Adrenal gland (tissue), 5 donors: ENCODE results near the gene TFAP2E.
A peak's percentile ranks its signal among the peaks of the same experiment; 100 is the strongest.

Experiments
- CTCF ChIP-seq, 6 experiments: fragments of 450-650 bp in 4 of 6; fragments of 200-600 bp in 2 of 6; sonication (generic) in 1 of 6; IDR thresholded peaks; 1 replicate in 5 of 6; 2 replicates in 1 of 6; pipeline versions ENCODE4 v1.5.1 to v1.8.0; 2016 to 2021; ENCODE audit warnings: antibody characterized with exemption in 6 of 6, mild to moderate bottlenecking in 2 of 6, moderate library complexity in 1 of 6
- POLR2A ChIP-seq, 2 donors: fragments of 450-650 bp; IDR thresholded peaks; one replicate each; pipeline ENCODE4 v1.6.1; 2017; ENCODE audit warnings: antibody characterized with exemption in 2 of 2, mild to moderate bottlenecking in 2 of 2, moderate library complexity in 1 of 2
- donor health status: DM: no; HTN: no; CAD: no.

DNA sequence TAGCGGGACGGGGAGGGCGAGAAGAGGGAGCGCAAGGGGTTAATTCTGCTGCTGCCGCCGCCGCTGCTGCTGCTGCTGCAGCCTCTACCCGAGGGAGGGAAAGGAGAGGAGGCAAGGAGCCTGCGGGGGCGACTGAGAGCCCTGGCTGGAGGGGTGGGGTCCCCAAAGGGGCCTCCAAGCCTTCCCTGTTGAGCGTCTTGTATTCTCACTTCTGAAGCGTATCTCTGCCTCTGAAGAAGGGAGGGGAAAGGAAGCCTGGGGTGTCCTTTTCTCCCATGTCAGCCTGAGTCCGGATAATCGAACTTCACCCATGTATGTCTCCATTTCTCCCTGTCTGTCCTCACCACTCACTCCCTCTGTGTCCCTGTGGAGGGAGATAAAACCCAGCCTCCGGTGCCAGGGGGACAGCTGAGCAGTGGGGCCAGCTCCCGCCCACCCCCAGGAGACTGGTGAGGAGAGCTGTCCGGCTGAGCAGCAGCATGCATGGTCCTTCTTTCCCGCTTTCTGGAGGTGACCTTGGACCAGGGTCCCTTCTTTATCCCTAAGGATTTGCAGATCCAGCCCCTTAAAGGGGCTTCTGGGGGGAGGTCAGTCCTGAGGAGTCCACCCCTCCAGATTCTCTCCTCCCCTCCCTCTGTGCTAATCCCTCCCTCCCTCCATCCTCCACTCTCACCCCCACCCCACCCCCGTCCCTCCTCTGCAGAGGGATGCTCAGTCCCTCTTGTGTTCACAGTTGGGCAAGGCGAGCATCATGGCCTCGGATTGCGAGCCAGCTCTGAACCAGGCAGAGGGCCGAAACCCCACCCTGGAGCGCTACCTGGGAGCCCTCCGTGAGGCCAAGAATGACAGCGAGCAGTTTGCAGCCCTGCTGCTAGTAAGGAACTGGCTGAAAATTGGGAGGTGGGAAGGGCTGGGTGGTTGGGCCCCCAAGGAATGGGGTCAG, 14.5 kb upstream of the TFAP2E start:
- TF ChIP-seq POLR2A (IDR thresholded peaks at IDR 0.05): no peak
- TF ChIP-seq CTCF (IDR thresholded peaks at IDR 0.05): peak in 1 of 6 experiments; percentile 10
